ENCODE measurements around the gene NGLY1. TPM values are rescaled to one million over a fixed set of nuclear protein-coding genes. Genes with fewer than 3 reads are reported as not detected.

NGLY1 gene, protein sequence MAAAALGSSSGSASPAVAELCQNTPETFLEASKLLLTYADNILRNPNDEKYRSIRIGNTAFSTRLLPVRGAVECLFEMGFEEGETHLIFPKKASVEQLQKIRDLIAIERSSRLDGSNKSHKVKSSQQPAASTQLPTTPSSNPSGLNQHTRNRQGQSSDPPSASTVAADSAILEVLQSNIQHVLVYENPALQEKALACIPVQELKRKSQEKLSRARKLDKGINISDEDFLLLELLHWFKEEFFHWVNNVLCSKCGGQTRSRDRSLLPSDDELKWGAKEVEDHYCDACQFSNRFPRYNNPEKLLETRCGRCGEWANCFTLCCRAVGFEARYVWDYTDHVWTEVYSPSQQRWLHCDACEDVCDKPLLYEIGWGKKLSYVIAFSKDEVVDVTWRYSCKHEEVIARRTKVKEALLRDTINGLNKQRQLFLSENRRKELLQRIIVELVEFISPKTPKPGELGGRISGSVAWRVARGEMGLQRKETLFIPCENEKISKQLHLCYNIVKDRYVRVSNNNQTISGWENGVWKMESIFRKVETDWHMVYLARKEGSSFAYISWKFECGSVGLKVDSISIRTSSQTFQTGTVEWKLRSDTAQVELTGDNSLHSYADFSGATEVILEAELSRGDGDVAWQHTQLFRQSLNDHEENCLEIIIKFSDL
- 25.2 and 38.8 TPM in 2 replicates for total RNA-seq (2014; rRNA removed; shearing (Covaris generic); ENCODE audit: low replicate concordance)

DNA sequence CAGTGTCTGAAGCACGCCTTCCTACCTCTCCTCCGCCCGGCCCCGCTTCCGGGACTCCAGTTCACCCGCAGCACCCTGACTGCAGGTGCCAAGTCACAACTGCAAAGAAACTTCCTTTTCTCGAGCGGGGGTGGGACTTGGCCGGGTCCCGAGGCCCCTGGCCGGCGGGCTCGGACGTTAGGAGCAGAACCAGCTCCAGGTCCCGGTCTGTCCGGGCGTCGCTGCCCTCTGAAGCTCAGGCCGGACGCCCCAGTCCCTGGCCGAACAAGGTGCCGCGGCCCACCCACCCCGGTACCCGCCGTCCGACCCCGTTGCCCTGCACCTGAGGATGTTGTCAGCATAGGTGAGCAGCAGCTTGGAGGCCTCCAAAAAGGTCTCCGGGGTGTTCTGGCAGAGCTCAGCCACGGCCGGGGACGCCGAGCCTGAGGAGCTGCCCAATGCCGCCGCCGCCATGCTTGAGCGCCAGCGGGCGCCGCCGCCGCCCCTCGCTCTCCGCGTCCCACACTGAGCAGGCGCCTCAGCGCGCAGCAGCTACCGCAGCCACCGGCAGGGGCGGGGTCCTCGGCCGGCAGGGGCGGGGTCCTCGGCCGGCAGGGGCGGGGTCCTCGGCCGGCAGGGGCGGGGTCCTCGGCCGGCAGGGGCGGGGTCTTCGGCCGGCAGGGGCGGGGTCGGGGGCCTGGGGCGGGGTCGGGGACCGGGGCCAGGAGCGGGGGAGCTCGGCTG, at the start of gene NGLY1:
NGLY1 (minus strand) TSS at position 506 of the 723 bp plus-strand sequence; CDS start at position 453, 53 bp downstream.
- peak; percentile 68 for DNase-seq (ENCODE audit: low read depth)
- in situ Hi-C loops (cut with HindIII; ENCODE audit: low pct_unique_long_range_greater_than_20kb, low sequenced_read_pairs), result no loop called here

- in situ Hi-C loops (cut with HindIII; ENCODE audit: low pct_unique_long_range_greater_than_20kb, low sequenced_read_pairs), result no loop called here
- DNase-seq (ENCODE audit: low read depth), result peak; percentile 49
These were observed 48.3 kb upstream of the NGLY1 start for GRCh38 chr3:25831578-25831977.

- DNase-seq (ENCODE audit: low read depth), result no peak
- in situ Hi-C loops (cut with HindIII; ENCODE audit: low pct_unique_long_range_greater_than_20kb, low sequenced_read_pairs), result no loop called here
These were observed 47.4 kb upstream of the NGLY1 start for GRCh38 chr3:25830373-25831280.

DNA sequence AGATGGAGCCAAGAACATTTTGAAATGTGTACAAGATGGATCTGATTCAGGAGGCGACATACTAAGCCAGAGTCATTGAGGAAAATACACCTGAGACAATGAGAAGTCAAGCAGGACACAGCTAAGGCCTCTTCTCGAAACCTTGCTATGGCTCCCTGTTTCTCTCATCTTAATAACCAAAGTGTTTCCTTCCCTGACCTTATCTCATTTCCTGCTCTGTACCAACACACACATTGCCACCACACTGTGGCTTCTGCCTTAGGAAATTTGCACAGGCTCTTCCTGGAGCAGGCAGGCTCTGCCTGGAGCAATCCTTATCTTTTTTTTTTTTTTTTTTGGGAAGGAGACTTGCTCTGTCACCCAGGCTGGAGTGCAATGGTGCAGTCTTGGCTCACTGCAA, 43.3 kb upstream of the NGLY1 start:
- in situ Hi-C loops (cut with HindIII; ENCODE audit: low pct_unique_long_range_greater_than_20kb, low sequenced_read_pairs), result no loop called here
- no peak for DNase-seq (ENCODE audit: low read depth)

DNA sequence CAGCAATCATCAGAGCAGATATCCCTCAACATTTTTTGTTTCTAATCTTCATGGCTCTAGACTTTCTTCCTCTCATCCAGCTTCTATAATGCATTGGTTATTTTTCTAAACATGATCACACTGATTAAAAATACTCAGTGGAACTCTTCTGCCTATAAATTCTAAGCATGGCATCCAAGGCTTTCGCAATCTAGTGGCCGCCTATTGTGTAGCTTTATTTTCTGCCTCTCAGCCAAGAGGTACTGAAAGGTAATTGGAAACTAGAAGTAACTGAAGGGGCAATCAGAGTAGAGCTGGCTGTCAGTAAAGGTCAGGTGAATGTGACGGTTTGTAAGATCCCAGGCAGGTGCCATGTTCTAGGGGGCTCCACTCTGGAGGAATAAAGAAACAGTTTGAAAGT, 40.1 kb upstream of the NGLY1 start:
- DNase-seq (ENCODE audit: low read depth), result no peak
- in situ Hi-C loops (cut with HindIII; ENCODE audit: low pct_unique_long_range_greater_than_20kb, low sequenced_read_pairs), result no loop called here

DNA sequence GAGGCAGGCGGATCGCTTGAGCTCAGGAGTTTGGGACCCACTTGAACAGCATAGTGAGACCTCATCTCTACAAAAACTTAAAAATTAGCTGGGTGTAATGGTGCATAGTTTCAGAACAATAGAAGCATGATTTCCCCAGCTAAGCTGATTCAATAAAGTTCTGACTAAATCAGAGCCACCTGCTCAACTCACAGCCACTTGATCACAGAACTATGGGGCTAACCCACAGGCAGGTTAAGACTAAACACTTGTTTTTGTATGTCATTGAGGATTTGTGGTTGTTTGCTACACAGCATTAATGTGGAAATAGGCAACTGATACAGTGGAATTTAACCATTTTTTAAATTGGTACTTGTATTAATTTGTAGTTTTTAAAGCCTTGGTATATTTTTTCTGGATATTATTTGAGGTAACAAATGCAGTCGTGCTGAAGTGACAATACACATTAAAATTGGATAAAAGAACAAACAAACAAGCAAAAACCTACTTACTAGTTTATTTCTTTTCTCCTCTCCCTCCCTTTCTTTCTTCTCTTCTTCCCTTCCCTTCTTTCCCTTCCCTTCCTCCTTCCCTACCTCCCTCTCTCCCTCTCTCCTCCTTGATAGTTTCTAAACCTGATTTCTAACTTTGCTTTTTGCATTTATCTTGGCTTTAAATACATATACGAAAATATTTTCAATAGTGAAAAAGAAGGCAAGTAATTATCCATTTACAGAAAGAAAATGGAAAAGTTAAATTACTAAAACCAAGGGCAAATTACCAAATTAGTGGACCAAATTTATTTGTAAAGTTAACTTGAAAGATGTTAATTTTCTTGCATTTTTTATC, 38.7 kb upstream of the NGLY1 start:
- no peak for DNase-seq (ENCODE audit: low read depth)
- in situ Hi-C loops (cut with HindIII; ENCODE audit: low pct_unique_long_range_greater_than_20kb, low sequenced_read_pairs), result no loop called here

DNA sequence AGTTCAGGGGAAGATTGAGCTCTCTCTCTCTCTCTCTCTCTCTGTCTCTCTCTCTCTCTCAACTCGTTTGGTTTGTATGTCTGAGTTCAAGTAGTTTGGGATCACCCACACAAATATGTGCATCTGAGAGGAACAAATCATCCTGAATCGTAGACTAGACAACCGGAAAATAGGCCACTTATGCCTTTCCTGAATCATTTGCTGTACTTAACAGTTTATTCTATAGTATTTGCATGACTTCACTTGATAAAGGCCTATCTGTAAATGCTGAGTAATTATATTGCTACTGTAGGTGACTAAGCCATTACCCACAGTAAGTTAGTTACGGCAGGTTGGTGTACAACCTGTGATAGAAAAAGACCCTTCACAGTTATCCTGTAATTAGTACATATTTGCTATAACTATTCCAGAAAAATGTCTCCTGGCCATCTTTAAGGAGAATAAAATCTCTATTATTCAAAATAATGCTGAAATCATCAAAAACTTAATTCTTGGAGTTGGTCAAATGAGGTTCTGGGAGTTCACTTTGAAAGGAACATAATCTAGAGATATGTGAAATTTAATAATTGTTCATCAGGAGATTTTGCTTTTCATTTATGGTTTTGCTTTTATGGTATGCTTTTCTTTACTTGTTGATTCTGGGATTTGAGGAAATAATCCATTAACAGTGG, 37.7 kb upstream of the NGLY1 start:
- in situ Hi-C loops (cut with HindIII; ENCODE audit: low pct_unique_long_range_greater_than_20kb, low sequenced_read_pairs), result no loop called here
- no peak for DNase-seq (ENCODE audit: low read depth)

DNA sequence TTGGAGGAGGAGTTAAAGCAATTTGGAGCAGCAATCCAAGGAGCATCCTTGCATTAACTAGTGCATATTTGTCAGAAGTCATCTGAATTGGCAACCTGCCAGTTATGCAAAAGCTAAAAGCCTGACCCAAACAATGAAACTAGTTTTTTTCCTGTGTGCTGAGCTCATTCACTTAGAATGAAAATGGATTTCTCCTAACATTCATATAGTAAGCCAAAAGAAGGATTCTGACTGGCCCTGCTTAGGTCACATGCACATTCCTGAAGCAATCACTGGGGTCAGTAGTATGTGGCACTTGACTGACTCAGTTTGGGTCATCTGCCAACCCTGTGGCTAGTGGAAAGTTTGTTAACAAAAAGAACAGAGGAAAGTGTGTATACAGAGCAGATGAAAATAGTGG, 37.1 kb upstream of the NGLY1 start:
- peak; percentile 91 for DNase-seq (ENCODE audit: low read depth)
- in situ Hi-C loops (cut with HindIII; ENCODE audit: low pct_unique_long_range_greater_than_20kb, low sequenced_read_pairs), result no loop called here

DNA sequence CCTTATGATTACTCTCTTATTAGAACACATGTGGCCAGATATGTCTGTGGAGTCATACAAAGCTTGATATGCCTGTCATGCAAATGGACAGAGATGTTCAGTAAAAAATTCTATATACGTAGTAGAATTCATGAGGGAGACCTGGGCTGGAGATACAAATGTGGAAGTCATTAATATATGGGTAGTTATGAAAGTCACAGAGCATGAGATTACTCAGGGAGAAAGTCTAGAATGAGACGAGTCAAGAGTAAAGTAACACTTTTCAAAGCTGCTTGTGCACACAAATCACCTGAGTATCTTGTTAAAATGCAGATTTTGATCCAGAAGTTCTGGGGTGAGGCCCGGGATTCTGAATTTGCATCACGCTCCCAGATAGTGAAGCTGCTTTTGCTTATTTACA, 35.1 kb upstream of the NGLY1 start:
- DNase-seq (ENCODE audit: low read depth), result no peak
- in situ Hi-C loops (cut with HindIII; ENCODE audit: low pct_unique_long_range_greater_than_20kb, low sequenced_read_pairs), result no loop called here

DNA sequence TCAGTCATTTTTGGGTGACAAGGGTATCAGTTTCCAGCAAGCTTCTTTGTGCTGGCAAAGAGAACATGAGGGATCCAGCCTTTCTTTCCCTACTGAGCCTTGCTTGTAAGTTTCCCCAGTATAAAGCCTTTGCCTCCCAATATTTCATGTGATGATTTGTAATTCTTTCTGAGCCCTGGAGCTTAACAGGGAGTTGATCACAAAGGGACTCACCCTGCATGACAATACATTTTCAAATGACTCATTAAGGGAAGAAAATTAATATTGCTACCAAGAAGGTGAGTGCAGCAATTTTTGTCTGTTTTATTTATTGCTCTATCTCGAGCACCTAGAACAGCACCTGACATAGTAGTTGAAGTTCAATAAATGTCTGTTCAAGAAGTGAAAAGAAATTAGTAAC, 34.4 kb upstream of the NGLY1 start:
- DNase-seq (ENCODE audit: low read depth), result no peak
- in situ Hi-C loops (cut with HindIII; ENCODE audit: low pct_unique_long_range_greater_than_20kb, low sequenced_read_pairs), result no loop called here

- DNase-seq (ENCODE audit: low read depth), result no peak
- in situ Hi-C loops (cut with HindIII; ENCODE audit: low pct_unique_long_range_greater_than_20kb, low sequenced_read_pairs), result no loop called here
These were observed 33.9 kb upstream of the NGLY1 start for GRCh38 chr3:25817107-25817506.

- in situ Hi-C loops (cut with HindIII; ENCODE audit: low pct_unique_long_range_greater_than_20kb, low sequenced_read_pairs), result no loop called here
- no peak for DNase-seq (ENCODE audit: low read depth)
These were observed 29.4 kb upstream of the NGLY1 start for GRCh38 chr3:25812644-25813043.

DNA sequence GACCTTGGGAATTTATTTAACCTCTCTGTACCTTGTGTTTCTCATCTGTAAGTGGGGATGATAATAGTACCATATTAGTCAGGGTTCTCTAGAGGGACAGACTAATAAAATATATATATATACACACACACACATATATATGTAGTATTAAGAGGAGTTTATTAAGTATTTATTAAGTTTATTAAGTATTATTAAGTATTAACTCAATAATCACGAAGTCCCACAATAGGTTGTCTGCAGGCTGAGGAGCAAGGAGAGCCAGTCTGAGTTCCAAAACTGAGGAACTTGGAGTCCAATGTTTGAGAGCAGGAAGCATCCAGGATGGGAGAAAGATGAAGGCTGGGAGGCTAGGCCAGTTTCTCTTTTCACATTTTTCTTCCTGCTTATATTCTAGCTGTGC, 21.4 kb upstream of the NGLY1 start:
- in situ Hi-C loops (cut with HindIII; ENCODE audit: low pct_unique_long_range_greater_than_20kb, low sequenced_read_pairs), result no loop called here
- no peak for DNase-seq (ENCODE audit: low read depth)

DNA sequence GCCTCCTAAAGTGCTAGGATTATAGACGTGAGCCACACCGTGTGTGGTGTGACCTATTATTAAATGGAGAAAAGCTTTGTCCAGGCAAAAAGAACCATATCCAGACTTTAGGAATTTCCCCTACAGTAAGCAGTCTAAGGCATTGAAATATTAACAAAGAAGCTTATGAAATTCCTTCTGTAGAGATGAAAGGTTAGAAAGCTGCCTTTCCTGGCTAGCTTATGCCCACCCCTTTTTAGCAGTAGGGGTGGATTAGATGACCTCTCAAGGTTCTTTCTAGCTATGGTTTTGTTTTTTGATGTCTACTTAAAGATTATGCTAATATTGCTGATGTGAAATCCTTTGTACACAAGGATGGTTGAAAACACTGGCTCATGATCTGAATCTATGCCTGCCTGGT, 20.6 kb upstream of the NGLY1 start:
- in situ Hi-C loops (cut with HindIII; ENCODE audit: low pct_unique_long_range_greater_than_20kb, low sequenced_read_pairs), result no loop called here
- DNase-seq (ENCODE audit: low read depth), result no peak

DNA sequence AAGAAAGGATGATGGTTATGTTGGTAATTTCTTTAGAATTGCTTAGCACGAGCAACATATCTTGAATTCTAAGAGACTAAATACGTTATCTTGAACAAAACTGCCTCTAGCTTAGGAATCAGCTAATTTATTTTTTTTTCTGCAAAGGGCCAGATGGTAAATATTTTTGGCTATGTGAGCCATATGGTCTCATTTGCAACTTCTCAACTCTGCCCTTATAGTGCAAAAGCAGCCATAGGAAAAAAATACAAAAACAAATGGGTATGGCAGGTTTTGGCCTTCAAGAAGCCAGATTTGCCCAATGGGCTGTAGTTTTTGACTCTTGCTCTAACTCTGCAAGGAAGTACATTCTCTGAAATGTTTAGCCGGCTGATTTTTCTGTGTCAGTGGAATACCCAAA, 18.5 kb upstream of the NGLY1 start:
- DNase-seq (ENCODE audit: low read depth), result no peak
- in situ Hi-C loops (cut with HindIII; ENCODE audit: low pct_unique_long_range_greater_than_20kb, low sequenced_read_pairs), result no loop called here

DNA sequence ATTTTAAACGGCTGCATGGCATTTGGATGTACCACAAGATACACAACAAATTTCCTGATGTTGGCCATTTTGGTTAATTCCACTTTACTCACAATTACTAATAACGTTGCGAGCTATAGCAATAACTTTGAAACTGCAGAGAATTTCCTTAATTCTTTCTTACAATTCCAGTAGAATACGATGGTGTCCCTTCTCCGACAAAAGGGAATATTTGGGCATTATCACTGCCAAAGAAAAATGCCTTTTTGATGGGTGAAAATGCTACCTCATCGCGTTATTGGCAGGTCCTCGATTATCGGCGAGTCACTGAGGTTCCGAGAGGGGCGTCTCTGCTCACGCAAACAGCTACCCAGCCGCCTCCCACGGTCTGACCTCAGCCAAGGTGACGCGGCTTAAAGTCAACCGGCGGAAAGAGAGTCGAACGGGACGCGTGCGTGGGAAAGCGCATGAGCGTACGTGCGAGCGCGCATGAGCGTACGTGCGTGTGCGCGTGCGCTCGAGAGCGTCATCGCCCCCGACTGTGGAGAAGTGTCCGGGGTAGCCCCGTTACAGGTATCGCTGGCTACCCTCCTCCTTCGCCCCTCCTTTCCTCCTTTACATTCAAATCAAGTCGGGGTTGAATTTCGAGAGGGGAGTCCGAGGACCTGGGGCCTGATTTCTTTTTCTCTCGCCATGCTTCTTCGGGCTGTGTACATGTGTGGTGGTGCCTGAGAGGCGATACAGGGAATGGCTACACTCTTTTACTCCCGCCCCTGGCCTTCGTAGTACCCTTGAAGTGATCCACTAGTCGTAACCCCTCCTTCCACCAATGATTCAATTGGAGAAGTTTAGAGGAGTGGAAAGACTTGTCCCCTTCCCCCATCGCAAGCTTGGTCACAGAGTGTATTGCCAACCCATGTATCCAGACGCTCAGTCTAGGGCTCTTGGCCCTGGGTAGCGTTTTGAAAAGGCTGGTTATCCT, 6.6 kb upstream of the NGLY1 start, which contains the start of gene OXSM:
OXSM (plus strand) TSS at position 495 of the 961 bp plus-strand sequence. CDS start 931 bp downstream, outside the sequence.
- peak; percentile 89 for DNase-seq (ENCODE audit: low read depth)
- in situ Hi-C loops (cut with HindIII; ENCODE audit: low pct_unique_long_range_greater_than_20kb, low sequenced_read_pairs), result no loop called here

Measured in Caki2 (cell line).